Forelimb muscle (tissue), 1 donor: ENCODE measurements around the gene CNTNAP4. TPM values are rescaled to one million over a fixed set of nuclear protein-coding genes. Genes with fewer than 3 reads are reported as not detected.

Source experiments
- DNase-seq: peaks from one replicate; pipeline ENCODE4 v3.0.0-alpha.2; 2013; ENCODE audit warnings: low read depth
- polyA plus RNA-seq: library from polyadenylated mRNA; unstranded; fragments of 120-200 nt; gene quantifications from one replicate; pipeline ENCODE4 v1.2.1, GENCODE V29; 2013; ENCODE audit not compliant: insufficient read length

Gene CNTNAP4
- polyA plus RNA-seq, 1 donor: 9.6 TPM

- DNase-seq: no peak
Observed at GRCh38 chr16:76396977-76397376, 119.8 kb downstream of the CNTNAP4 start.

GRCh38 chr16:76409706-76410105 is 132.5 kb downstream of the CNTNAP4 start:
- no peak for DNase-seq

DNA sequence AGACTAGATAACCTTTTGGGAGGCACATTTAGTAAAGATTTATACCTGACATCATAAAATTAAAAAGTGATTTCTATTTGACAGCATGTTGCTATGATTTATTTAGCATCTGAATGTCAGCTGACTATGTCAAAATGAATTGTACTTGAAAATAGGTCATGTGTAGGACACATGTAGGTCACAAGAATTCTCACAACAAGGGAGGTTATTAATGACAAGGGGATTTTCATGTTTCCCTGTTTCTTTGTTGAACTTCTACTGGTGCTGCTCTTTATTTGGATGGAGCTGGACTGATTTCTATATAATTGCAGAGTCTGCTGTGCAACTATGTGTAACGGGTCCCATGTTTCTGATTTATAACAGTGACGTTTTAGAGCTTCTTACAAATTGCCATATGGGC is 144.4 kb downstream of the CNTNAP4 start:
- DNase-seq: no peak

DNA sequence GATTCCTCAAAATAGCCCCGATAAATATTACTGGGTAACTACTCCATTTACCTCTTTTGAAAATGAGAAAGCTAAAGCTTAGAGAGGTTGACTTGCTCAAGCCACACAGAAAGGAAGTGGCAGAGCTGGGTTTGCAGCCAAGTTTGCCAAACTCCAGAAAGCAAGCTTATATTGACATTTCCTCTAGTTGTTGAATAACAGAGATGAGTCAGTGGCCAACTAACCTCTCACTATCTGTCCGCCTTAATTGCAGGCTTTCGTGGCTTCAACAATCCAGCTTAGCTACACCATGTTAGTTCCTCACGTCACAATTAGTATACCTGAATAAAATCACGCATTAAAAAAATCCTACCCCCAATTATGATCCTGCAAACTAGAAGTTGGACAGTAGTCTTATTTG is 151.7 kb downstream of the CNTNAP4 start:
- DNase-seq: no peak

GRCh38 chr16:76441391-76441790 is 164.2 kb downstream of the CNTNAP4 start:
- DNase-seq: no peak

GRCh38 chr16:76441876-76442275 is 164.7 kb downstream of the CNTNAP4 start:
- DNase-seq: no peak

- no peak for DNase-seq
Observed at GRCh38 chr16:76443973-76444372, 166.8 kb downstream of the CNTNAP4 start.

DNA sequence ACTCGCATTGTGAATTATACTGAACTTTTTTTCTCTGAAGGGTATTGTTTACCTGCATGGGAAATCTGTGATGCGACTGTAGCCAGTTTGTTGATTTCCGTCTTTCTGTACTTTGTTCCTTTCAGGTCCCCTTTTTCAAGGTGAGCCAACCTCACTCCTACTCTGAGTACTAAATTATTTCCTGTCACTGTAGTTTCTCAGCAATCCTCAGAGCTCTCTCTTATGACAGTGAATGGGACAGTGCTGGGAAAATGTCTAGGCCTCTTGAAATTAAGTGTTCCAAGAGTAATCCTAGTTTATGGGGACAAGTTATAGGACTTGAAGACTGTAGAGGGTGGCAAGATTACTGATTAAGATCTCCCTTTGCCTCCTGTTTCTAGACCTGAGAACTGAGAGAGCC is 167.6 kb downstream of the CNTNAP4 start:
- no peak for DNase-seq

DNA sequence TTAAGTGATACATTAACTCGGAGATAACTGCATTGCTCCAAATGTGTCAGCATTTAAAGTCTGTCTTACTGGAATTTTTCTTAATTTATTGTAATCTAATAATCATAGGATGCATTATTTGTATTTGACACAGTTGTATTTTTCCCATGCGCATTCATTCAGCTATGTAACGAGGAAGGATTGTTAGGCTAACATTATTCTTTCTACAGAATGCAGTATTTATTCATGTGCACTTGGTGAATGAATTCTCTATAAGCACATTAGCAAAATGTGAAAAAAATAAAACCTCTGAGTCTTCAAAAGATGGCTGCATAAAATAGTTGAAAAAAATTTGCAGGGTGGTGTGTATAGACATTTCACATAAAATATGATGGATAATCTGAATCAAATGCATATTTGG is 168.6 kb downstream of the CNTNAP4 start:
- DNase-seq: no peak

DNA sequence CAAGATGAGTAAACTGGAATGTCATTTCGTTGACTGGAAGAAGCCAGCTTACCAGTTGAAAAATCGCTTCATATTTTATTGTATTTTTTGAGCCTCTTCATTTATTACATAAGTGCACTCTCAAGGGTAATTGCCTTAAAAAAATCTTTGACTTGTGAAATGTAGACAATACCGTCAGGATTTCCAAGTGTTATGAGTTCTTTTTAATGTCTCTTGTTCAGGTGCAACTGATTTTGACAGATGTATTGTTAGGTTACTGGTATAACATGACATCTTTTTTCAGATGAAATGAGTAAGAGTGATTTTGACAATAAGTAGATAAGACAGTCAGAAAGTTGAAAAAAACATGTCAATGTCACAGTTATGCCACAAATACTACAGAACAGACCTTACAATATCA is 169.1 kb downstream of the CNTNAP4 start:
- DNase-seq: no peak

GRCh38 chr16:76450890-76451289 is 173.7 kb downstream of the CNTNAP4 start:
- DNase-seq: no peak

DNA sequence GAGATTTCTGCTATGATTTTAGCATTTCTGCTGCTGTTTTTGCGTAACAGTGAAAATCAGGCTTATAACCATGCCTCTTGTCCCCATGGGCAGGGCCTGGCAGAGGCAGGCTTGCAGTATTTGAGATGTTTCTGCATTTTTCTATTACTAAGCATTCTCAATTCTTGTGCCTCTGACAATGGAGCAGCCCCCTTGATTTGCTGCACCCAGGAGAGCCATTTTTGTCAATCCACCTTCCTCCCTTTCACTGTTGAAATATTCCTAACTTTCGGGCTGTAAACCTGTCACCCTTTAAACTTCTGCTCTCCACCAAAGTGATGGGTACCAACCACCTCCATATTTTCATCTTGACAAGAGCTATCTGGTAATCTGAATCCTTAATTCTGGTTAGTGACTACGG is 178.1 kb downstream of the CNTNAP4 start:
- no peak for DNase-seq

DNA sequence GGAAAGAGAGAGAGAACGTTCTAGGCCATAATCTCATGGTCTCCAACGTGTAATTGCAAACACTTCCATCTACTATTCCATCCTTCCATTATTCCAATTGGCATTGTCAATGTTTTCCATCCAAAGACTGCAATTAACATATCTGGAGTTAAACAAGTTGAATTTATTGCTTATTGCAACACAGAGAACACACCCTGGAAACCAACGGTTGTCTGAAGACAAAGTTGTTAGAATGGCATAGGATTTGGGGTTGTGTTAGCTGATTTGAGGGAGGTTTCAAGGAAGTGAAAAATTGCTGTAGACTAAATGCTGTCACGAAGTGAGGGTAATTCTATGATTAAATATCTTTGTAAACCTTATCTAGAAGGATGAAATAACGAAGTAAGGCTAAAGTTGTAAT is 178.8 kb downstream of the CNTNAP4 start:
- DNase-seq: no peak

GRCh38 chr16:76459111-76459510 is 181.9 kb downstream of the CNTNAP4 start:
- no peak for DNase-seq

DNA sequence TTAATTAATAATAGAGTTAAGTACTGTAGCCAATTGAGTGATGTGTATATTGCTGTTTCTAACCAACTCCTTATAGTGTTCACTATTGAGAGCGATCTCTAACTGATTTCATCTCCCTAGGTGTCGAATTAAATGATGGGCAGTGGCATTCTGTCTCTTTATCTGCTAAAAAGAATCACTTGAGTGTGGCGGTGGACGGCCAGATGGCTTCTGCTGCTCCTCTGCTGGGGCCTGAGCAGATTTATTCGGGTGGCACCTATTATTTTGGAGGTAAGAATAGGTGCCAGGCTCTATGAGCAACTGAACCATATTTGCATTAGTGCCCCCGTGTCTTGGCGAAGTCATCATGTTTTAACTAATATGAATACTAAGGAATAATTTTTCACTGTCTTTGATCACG is 184.6 kb downstream of the CNTNAP4 start:
- DNase-seq: no peak

DNA sequence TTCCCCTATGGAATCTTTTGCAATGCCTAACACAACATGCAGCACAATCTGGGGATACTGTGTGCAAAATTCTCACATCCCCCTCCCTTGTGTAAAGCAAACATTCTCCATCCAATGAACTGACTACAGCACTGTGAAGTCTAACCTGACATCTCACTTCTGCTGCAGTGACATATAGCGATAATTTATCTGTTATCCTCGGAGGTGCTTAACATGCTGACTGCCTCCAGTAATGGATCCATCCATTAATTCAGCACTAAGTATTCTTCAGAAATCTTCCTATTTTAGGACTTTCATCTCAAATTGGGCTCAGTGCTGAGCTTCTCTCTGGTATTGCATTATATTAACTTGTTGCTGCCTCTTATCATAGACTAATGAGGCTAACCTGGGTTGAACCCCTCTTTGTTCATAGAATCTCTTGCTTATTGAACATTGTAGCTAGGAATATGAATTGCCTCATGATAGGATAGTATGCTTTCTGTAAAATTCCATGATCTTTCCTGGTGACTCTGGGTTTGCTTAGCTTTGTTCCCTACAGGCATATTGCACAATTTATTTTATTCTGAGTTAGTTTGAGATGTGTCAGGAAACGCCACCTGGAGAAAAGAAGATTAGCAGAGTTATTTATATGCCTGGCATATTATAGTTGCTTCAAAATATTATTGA is 187.9 kb downstream of the CNTNAP4 start:
- no peak for DNase-seq

DNA sequence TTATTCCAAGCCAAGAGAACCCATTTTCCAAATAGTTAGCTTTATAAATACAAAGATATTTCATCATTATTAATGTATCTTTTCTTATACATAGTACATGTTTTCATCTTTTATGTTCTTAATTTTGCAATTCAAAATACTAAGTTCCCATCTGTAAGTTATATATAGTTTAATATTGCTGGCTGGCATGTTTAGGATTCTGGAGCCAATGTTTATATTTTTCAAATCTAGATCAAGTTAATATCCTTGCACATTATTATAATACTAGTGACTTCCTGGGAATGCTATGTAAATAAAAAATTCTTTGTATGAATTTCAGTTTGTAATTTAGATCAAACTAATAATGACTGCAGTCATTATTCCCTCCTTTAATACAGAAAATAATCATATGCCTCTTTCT is 189.7 kb downstream of the CNTNAP4 start:
- no peak for DNase-seq

DNA sequence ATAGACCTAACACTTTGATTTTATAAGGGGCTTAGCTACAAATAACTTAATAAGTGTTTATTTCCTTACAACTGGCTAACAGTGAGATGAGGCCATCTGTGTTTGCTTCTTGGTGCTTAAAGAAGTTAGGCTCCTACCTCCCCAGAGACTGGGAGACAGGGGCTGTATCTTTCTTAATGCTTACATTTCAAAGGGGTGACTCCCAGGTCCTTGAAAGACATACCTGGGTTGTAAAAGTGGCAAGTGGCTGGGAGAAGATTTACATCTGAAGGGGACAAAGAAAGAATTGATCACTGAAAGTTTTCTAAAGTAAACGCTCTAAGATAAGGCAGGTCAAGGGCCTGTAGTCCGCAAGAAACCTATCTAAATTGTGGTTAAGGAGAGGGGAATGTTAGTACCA is 196.8 kb downstream of the CNTNAP4 start:
- no peak for DNase-seq

DNA sequence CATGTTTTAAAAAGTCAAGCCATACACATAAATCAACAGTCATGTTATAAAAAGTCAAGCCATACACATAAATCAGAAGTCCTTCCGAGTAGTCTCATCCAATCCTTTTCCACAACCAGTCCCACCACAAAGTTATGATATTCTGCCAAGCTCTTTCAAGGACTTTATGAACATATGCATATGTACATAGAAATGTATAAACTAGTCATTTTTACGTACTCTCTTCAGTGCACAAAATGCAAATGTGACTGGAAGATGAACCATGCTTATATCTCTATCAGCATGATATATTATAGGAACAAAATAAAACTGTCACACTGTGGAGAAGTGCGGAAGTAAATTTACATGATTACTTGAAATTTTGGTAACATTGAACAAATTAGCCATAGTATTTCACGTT is 200.9 kb downstream of the CNTNAP4 start:
- DNase-seq: no peak

- no peak for DNase-seq
Observed at GRCh38 chr16:76483307-76483909, 206.2 kb downstream of the CNTNAP4 start.

GRCh38 chr16:76484020-76484419 is 206.8 kb downstream of the CNTNAP4 start:
- no peak for DNase-seq

- DNase-seq: no peak
Observed at GRCh38 chr16:76486740-76487139, 209.5 kb downstream of the CNTNAP4 start.

DNA sequence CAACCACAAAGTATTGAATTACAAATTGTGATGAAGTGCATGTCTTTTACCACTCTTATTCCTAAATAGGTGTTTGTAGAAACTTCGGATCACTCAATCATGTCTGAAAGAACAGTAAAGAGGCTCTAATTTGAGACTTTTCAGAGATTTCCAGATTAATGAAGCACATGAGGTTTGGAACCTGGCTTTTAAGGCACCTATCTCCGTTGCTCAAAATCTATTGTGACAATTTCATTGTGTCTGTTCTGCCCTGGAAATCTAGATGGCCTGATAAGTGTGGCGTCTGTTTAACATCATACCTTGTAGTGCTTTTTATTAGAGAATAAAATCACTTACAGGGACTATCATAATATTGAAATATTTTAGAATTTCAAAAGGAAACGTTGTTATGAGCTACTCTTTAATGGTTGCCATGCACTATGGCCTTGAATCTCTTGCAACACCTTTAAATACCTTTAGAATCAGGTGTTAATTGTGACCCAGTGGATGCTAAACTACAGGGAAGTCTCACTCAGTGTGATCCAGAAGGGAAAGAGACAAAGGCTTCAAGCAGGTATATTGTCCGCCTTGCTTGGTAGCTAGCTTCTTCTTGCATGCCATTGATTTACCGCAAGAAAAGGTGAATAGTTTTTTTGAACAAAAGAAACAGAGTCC is 210.3 kb downstream of the CNTNAP4 start:
- DNase-seq: no peak

DNA sequence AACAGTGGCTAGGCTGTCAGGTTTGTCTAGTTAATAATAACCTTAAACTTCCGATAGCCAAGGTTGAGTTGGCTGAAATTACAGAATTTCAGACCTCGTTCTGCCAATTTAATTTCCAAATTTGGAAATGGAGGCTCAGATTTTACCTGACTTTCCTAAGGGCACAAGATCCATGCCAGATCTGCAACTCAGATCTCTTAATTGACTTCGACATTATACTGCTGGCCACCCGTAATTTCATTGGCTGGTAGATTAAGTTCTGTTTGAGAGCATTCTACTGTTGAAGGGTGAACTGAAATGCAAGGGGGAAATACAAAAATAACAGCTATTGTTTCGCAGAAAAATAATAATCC is 210.8 kb downstream of the CNTNAP4 start:
- no peak for DNase-seq
